ENCODE results near the gene MIPEP.

MIPEP gene

DNA sequence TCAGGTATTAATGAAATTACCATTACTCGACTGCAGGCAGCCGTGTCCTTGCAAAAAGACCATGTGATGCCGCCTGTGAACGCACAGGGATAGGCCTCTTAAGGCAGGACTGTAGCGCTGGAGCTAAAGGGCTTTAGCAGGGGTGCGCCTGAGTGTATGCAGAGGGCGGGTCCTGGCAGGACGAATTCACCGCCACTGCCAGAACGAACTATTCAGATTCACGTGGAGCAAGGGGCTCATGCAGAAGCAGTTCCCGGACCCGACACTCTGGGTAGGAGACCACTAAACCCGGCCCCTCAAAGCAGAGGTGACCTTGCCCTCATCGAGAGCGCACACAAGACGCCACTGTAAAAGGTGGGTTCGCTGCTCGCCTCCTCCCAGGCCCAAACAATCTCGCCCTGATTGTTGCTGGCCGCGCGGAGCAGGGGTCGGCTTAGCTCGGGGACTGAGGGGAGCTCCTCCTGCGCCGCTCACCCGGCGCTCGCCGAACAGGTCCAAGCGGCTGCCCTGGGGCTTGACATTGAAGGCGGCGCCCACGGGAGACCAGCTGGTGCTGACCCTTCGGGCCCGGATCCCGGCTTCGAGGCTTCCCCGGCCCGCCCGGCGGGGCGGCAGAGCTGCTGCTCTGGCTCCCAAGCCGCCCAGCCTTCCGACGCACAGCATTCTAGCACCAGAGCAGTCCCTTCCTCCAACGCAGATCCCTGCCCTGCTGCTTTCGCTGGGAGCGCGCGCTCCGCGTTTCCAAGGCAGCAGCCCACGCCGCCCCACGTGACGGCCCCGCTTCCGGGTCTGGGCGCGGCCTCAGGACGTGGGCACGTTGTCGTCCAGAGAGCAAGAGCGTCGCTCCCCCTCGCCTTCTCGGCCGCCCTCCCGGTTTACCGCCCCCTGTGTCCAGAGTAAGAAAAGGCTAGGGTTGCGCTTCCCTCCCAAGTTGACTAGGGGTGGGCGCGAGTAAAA, at the start of gene MIPEP:
TSS of gene MIPEP (minus strand) at position 743 of the 957 bp plus-strand sequence. CDS start at position 663, 80 bp downstream.
- no peaks in the 10 kb centered on the region for H3K9me3 Mint-ChIP-seq
- H3K4me1 Mint-ChIP-seq, result peaks cover 27% of the 10 kb centered on the region
- TF ChIP-seq, protein P1, sequence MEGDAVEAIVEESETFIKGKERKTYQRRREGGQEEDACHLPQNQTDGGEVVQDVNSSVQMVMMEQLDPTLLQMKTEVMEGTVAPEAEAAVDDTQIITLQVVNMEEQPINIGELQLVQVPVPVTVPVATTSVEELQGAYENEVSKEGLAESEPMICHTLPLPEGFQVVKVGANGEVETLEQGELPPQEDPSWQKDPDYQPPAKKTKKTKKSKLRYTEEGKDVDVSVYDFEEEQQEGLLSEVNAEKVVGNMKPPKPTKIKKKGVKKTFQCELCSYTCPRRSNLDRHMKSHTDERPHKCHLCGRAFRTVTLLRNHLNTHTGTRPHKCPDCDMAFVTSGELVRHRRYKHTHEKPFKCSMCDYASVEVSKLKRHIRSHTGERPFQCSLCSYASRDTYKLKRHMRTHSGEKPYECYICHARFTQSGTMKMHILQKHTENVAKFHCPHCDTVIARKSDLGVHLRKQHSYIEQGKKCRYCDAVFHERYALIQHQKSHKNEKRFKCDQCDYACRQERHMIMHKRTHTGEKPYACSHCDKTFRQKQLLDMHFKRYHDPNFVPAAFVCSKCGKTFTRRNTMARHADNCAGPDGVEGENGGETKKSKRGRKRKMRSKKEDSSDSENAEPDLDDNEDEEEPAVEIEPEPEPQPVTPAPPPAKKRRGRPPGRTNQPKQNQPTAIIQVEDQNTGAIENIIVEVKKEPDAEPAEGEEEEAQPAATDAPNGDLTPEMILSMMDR (IDR thresholded peaks at IDR 0.05; ENCODE audit: unreplicated experiment in 3 of 3), result peak; percentile 79 to 84 (median 83)
- H3K36me3 Mint-ChIP-seq (ENCODE audit: low read depth), result peaks cover 6% of the 10 kb centered on the region
- H3K4me3 Mint-ChIP-seq, result peak within 1 kb of the TSS; percentile 92 to 93 (median 93)
- no peaks in the 10 kb centered on the region for H3K27me3 Mint-ChIP-seq (ENCODE audit: low read depth)
- H3K27ac Mint-ChIP-seq, result peak within 1 kb of the TSS; percentile 57 to 92 (median 90)

DNA sequence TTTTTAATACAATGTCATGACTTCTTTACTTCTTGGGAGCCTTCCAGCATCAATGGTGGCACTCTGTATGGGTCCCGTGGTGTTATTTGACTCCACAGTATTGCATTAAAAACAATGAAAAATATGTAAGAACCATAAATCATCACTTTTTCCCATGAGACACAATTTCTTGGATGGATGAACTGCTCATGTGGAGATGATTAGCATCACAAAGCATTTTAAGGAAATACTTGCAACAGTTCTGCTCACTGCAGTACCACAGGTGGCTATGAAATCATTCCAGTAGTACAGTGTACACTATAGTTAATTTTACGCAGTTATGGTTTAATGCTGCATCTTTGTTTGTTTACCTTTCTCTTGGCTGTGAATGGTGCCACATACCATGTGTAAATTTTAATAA, 45.3 kb upstream of the MIPEP start:
- no peak overlapping the region for H3K27ac Mint-ChIP-seq
- H3K36me3 Mint-ChIP-seq (ENCODE audit: low read depth), result peaks cover 5% of the 10 kb centered on the region
- no peaks in the 10 kb centered on the region for H3K27me3 Mint-ChIP-seq (ENCODE audit: low read depth)
- no peaks in the 10 kb centered on the region for H3K4me1 Mint-ChIP-seq
- TF ChIP-seq, protein P1 (IDR thresholded peaks at IDR 0.05; ENCODE audit: unreplicated experiment in 3 of 3), result no peak
- no peak overlapping the region for H3K4me3 Mint-ChIP-seq
- peaks cover 22% of the 10 kb centered on the region for H3K9me3 Mint-ChIP-seq

DNA sequence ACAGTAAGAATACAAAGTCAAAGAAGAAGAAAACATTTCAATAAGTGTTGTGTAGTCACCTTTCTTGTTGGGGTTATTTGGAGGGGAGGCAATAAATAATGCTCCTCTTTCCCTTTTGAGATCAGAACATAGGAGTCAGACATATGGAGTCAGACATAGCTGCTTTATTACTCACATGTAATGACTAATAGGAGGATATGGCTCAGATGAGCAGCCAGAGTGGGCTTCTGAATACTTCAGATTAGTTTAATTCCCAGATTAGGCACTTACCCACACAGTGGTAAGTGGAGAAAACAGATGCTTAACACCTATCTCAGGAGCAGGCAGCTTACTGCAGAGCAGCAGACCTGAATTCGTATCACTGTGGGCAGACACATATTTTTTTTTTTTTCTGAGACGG, 39.8 kb upstream of the MIPEP start:
- no peaks in the 10 kb centered on the region for H3K4me1 Mint-ChIP-seq
- H3K9me3 Mint-ChIP-seq, result no peaks in the 10 kb centered on the region
- TF ChIP-seq, protein P1 (IDR thresholded peaks at IDR 0.05; ENCODE audit: unreplicated experiment in 3 of 3), result no peak
- H3K4me3 Mint-ChIP-seq, result no peak overlapping the region
- no peaks in the 10 kb centered on the region for H3K27me3 Mint-ChIP-seq (ENCODE audit: low read depth)
- no peaks in the 10 kb centered on the region for H3K36me3 Mint-ChIP-seq (ENCODE audit: low read depth)
- no peak overlapping the region for H3K27ac Mint-ChIP-seq

DNA sequence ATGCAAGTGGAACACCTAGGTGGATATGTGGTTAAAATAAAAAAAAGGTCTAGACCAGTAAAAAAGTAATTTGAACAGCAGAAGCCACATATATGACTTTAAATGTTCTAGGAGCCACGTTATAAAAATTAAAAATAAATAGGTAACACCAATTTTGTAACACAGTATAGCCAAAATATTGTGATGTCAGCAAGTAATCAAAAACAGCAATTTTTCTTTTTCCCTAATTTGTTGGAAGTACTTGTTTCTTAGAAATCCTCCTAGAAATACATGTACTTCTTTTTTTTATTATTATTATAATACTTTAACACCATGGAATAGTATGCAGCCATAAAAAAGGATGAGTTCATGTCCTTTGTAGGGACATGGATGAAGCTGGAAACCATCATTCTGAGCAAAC, 33.8 kb upstream of the MIPEP start:
- TF ChIP-seq, protein P1 (IDR thresholded peaks at IDR 0.05; ENCODE audit: unreplicated experiment in 3 of 3), result no peak
- no peak overlapping the region for H3K4me3 Mint-ChIP-seq
- no peaks in the 10 kb centered on the region for H3K36me3 Mint-ChIP-seq (ENCODE audit: low read depth)
- H3K27me3 Mint-ChIP-seq (ENCODE audit: low read depth), result no peaks in the 10 kb centered on the region
- H3K4me1 Mint-ChIP-seq, result no peaks in the 10 kb centered on the region
- no peak overlapping the region for H3K27ac Mint-ChIP-seq
- H3K9me3 Mint-ChIP-seq, result peaks cover under 1% of the 10 kb centered on the region

DNA sequence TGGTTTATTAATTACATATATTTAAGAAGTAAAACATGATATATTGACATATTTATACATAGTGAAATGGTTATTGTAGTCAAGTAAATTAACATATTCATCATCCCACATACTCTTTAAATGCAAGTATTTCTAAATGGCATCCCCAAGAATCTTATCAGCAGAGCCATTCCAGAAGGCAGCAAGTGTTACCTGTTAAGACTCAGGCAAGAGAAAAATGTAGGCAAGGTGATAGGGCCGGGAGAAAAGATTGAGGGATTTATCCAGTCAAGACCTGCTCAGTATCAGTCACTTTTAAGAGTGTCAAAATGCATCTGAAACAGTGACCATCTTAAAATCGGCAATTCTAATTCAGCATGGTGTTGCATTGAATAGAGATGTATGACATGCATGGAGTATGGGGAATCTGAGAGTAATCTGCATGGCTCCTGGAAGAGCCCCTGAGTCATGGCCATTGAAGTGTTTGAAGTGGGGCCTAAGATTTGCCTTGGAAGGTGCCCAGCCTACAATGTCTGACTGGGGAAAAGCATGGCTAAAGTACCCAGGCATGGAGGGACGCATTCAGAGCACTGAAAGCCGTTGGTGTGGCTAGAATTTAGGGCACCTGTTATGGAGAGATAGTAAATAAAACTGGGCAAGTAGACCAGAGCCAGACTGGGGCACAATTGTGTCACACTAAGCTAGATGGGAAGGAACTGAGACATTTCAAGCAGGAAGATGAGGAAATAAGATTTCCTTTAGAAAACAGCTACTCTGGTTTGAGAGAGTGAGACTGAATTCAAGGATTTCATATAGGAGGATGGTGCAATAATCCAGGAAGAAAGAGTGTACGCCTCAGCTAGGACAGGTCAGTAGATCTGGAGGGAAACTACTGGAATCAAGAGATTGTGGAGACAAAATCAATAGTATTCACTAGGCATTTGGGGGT, 33.1 kb upstream of the MIPEP start:
- Mint-ChIP-seq H3K9me3 (peaks cover 3% of the 10 kb centered on the region), H3K27ac (no peak overlapping the region), H3K36me3 (ENCODE audit: low read depth) (no peaks in the 10 kb centered on the region), H3K27me3 (ENCODE audit: low read depth) (no peaks in the 10 kb centered on the region), H3K4me1 (no peaks in the 10 kb centered on the region), H3K4me3 (no peak overlapping the region)
- TF ChIP-seq, protein P1 (IDR thresholded peaks at IDR 0.05; ENCODE audit: unreplicated experiment in 3 of 3), result no peak

Measured in nephron (organoid).